Gastroesophageal sphincter (tissue), 3 donors: Measurements from ENCODE around the gene PCDHB2.
"Not testable (repeated sequence)": the region's sequence is repeated elsewhere in the genome, so short reads cannot be mapped to it uniquely, and the experiment has no call there.

Source experiments
- CTCF ChIP-seq, 4 experiments: fragments of 200-600 bp in 2 of 4; fragments of 450-650 bp in 2 of 4; sonication (generic) in 1 of 4; IDR thresholded peaks; one replicate each; pipeline ENCODE4 v1.5.1; 2017 to 2019; ENCODE audit warnings: antibody characterized with exemption in 4 of 4, mild to moderate bottlenecking in 2 of 4, moderate library complexity in 2 of 4
- POLR2A ChIP-seq, 2 donors: fragments of 450-650 bp; IDR thresholded peaks; one replicate each; pipeline ENCODE4 v1.6.1; 2017; ENCODE audit warnings: antibody characterized with exemption in 2 of 2, mild to moderate bottlenecking in 2 of 2, moderate library complexity in 1 of 2

GRCh38 chr5:141102070-141102469 lies 7.7 kb downstream of the PCDHB2 start:
- TF ChIP-seq CTCF, POLR2A (IDR thresholded peaks at IDR 0.05): not testable (repeated sequence)
